Measurements from ENCODE around the gene RNU5D-1.

RNU5D-1 gene

DNA sequence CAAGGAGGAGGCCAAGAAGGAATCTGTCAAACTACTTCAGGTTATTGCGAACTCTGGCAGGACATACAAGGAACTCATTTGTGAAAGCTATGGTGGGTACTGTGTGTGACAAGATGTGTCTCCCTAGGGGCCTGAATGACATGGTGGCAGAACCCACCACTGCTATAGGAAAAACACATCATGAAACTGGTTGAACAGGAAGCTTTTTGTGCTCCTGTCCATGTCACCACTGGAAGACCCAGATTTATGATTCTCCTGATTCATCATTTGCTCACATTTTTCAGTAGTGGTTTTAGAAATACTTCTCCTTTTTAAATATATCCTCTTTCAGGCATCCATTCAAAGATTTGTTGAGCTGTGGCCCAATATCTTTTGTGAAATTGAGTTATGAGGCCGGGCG, 32.8 kb downstream of the RNU5D-1 start:
- no peak for DNase-seq

DNA sequence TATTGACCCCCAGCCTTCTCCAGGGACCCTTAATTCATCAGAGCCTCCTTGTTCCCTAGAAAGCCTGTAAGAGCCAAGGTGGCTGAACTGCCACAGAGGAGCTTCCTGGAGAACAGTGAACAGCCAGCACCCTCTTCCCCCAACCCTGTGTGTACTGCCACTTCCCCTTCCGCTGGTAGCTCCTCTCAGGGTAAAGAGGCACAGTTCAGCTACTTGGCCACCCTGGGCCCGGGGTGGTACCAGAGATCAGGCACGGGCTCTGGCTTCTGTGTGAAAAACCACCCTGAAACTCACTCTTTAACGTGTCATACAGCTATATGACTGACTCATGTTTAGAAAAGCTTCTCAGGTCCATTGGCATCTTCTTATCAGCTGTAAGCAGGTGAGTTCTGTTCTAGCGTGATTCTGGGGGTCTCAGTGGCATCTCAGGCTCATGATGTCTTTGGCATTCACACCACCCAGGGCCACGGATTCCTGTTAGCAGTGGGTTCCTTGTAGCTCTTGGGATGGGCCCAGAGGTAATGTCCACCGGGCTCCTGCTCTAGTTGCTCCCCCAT, 34.1 kb downstream of the RNU5D-1 start:
- DNase-seq: peak; percentile 61

DNA sequence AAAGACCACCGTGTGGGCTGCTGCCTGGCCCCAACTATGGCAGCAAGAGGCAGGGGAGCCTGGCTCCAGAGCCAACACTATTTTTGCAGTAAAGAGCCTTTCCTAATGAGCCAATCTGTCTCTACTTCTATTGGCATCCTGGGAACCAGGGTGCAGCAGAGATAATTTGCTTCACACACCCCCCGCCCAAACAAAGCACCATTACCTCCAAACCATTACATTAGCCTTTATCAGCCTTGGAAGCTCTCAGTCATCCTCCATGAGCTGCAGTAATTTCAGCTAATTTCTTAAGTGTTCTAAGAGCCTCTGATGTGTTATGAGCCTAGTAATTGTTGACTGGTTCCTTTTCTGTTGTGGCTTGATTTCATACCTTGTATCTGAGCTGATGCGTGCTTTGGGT, 34.9 kb downstream of the RNU5D-1 start:
- DNase-seq: no peak

DNA sequence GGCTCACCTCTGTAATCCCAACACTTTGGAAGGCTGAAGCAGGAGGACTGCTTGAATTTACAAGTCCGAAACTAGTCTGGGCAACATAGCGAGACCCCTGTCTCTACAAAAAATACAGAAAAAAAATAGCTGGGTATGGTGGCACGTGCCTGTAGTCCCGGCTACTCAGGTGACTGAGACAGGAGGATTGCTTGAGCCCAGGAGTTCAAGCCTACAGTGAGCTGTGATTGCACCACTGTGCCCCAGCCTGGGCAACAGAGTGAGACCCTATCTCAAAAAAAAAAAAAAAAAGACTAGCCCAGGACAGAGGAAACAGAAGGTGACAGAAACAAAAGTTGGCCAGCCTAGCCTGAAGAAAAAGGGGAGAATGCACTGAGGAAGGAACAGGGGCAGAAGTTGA, 35.3 kb downstream of the RNU5D-1 start:
- DNase-seq: no peak

DNA sequence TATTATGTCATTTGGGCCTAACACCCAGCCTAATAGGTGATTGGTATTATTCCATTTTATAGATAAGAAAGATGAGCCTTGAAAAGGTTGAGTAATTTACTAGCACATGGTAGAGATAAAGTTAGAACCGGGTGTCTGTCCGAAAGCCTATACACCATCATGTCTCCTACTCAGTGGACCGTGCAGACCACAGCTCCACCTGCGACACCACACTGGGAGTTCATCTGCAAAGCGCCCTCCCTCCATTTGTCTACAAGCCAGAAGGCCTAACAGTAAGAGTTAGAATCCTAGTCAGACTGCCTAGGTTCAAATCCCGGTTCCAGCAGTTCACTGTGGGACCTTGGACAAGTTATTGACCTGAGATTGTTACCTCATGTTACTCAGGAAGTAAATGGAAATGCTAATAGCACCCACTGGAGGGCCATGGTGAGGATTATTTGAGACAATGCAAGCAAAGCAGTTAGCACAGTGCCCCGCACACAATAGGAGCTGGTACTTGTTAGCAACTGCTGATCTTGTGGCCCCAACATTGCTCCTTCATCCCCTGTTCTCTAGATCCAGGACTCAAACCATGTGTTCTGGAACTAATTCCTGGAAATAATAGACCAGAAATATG, 36.0 kb downstream of the RNU5D-1 start:
- no peak for DNase-seq

DNA sequence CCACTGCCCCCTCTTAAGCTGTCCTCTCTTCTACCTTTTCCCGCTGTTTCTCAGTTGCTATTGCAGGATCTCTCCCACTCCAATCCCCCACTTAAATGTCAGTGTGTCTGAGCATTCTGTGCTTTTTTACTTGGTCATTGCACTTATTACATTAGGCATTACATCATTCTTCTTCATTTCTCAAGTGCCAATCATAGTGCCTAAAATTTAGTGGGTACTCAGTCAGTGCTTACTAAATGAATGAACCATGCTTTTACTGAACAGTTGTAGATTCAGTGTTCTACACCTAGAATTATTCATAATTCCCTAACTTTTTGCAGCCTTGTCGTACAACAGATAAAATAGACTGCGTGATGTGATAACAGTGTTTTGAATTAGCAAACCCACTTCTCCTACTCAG, 37.1 kb downstream of the RNU5D-1 start:
- DNase-seq: no peak

DNA sequence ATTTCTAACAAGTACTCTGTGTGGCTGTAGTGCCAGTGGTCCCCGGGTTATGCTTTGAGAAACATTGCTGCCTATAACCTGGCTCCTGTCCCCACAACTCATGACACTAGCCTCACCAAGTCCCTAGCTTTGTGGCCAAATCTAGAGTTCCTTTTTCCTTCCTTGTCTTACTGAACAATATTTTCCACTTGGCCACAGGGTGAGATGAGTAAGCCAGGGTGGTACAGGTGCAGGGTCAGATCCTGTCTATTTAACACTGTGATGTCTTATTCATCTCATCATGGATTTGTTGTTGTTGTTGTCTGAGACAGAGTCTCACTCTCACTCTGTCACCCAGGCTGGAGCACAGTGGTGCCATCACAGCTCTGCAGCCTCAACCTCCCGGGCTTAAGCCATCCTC, 37.8 kb downstream of the RNU5D-1 start:
- DNase-seq: no peak

DNA sequence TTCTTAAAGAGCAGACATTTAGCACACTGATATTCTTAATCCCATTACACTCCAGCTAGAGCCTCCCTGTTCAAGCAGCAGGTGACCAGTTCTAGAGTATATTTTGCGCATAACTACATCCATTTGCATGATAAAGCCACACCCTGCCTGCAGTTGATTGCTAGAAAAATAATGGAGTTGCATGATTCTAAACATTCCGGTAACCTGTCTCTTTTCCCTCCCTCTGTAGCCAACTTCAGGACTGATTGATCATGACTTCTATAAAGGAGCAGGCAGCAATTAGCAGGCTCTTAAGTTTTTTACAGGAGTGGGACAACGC, 41.6 kb downstream of the RNU5D-1 start:
- no peak for DNase-seq

DNA sequence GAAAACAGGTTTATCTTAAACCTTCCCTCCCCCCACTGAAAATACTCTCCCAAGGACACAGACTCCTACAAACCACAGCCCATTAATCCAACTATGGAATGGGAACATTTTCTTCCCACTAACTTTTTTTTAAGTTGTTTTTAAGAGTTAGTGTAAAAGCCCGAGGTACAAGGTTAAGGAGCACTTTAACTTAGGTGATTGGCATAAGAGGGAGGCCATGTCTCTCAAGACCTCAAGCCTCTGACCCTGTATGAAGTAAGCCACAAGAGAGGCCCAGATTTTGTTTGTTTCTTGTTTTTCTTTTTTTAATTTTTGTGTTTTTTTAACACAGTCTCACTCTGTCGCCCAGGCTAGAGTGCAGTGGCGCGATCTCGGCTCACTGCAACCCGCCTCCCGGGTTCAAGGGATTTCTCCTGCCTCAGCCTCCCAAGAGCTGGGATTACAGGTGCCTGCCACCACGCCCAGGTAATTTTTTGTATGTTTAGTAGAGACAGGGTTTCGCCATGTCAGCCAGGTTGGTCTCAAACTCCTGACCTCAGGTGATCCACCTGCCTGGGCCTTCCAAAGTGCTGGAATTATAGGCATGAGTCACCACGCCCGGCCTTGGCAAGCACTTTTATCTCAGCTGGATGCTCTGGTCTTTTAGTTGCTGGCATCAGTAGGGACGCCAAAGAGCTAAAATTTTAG, 42.1 kb downstream of the RNU5D-1 start:
- no peak for DNase-seq

DNA sequence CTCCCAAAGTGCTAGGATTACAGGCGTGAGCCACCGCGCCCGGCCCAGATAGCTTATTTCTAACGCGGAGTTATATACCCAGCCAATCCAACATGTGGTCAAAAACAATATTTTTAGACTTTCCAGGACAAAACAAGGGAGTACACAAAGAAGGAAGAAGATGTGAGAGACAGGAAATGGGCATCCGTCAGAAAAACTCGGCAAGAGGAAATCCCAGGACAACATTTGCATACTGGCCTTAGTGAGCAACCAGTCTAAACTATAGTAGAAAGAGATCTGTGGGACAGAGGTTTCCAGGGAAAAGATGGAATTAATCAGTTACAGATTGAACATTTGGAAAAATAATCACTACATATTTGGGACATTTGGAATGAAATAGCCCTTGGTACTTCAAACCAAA, 45.1 kb downstream of the RNU5D-1 start:
- no peak for DNase-seq

DNA sequence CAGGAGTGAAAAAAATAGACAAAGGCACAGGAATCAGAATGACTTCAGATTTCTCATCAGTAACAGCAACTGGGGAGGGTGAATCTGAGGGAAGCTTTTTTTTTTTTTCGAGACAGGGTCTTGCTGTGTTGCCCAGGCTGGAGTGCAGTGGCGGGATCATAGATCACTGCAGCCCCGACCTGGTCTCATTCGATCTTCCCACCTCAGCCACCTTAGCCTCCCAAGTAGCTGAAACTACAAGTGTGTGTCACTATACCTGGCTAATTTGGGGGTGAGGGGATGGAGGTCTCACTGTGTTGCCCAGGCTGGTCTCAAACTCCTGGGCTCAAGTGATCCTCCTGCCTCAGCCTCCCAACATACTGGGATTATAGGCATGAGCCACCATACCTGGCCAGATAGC, 45.8 kb downstream of the RNU5D-1 start:
- no peak for DNase-seq

DNA sequence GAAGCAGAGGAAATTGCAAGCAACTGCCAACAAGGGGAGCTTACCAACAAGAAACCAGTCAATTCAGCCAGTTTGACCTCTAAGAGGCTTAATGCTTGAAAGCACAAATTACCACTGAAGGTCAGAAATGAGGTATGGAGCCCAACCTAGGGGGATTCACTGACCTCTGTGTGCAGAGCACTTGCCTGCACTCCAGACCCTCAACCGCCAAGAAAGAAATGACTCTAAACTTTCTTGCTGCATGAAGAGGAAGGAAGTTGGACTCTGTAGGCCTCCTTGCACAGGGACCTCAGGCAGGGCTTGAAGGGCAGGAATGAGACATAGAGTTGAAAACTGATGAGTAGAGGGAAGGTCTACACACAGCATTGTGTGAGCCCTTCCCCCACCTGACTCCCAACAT, 46.4 kb downstream of the RNU5D-1 start:
- no peak for DNase-seq

DNA sequence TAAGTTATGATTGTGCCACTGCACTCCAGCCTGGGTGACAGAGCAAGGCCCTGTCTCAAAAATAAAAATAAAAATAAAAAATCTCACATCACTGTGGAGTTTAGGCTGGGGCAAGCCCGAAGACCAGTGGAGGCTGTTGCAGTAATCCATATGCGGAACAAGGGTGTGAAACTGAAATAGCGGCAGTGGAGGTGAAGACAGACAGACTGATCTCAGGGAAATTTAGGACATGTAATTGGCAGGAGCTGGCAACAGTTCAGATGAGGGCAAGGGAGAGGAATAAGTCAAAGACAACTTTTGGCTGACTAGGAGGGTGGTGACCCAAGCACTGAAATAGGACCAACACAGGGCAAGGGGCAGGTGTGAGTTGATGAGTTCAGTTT, 48.1 kb downstream of the RNU5D-1 start:
- no peak for DNase-seq

DNA sequence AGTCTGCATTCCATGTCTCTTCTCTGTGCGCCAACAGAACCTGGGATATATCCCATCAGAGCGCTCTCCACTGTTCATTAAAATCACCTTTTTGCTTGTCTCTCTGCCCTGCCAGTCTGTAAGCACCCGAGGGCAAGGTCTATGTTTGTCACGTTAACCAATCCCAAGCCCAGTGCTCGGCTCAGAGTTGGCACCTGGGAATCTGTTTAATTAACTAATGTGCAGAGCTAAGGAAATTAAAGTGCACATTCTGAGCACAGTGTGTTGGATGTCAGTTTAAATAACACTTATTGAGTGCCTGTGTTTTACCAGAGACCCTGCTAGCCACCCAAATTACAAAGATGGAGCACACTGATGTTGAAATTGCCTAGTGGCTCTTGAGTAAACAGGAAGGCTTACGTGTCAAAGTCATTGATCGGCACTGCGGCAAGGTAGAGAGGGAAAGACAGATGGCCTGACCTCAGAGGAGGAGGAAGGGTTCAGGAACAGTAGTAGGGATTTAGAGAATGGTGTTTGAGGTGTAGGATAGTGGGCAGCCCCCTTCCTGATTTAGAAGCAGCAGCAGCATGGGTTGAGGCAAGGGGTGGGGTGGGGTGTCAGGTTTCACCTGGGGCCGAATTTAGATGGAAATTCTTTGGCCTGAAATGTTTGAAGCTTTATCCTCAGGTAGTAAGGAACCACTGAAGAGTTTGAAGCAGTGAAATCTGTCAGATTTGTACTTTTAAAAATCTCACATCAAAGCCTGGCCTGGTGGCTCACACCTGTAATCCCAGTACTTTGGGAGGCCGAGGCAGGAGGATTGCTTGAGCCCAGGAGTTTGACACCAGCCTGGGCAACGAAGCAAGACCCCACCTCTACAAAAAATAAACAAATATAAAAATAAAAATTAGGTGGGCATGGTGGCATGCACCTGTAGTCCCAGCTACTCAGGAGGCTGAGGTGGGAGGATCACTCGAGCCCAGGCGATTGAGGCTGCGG, 48.8 kb downstream of the RNU5D-1 start:
- DNase-seq: no peak

Data from hematopoietic multipotent progenitor cell treated with erythropoietin and hydrocortisone succinate and interleukin-3 and kit ligand, for 8 days (in vitro differentiated cells).